Ramos (cell line): Measurements from ENCODE around the gene KCNH3.

ENCODE experiments used
- in situ Hi-C: fragments of 300-500 bp; cut with MboI; formaldehyde crosslinking; loops from one replicate; pipeline ENCODE4 v1.14.3; 2022; ENCODE audit warnings: low sequenced_read_pairs; ENCODE audit not compliant: unreplicated experiment

The KCNH3 gene

DNA sequence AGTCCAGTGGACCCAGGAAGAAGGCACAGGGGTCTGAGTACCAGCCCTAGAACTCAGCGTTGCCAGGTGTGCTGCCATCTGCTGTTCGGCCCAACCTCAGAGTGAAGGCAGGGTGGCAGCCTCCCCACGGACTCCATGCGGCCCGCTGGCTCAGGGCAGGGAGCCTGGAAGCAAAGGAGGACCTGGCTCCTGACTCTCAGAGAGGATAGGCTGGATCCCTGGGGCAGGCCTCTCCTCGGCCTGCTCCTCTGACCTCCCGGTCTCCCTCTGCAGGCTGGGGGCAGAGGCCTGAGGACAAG is 19.0 kb downstream of the KCNH3 start:
- in situ Hi-C loops, result no loop called here

GRCh38 chr12:49558526-49558925 is 19.7 kb downstream of the KCNH3 start:
- in situ Hi-C loops, result no loop called here

- in situ Hi-C loops, result no loop called here
These were observed 20.3 kb downstream of the KCNH3 start for GRCh38 chr12:49559011-49559675.

DNA sequence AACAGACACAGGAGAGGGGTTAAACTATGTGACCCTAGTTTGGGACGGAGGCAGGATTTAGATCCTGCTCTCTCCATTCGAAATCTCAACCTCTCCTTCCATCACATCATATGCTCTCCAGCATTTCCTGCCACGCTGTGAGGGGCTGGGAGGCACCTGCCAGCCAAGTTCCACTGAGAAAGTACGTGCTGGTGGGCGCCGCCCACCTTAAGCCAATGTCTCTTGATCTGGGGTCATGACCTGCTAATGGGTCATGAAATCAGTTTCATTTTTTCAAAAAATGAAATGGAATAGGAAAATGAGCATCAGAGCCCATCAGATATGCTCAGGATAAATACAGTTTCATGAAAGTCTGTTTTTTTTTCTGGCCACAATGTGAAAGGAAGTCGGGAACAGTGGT is 21.9 kb downstream of the KCNH3 start:
- in situ Hi-C loops, result no loop called here

- in situ Hi-C loops, result no loop called here
These were observed 23.4 kb downstream of the KCNH3 start for GRCh38 chr12:49562233-49562632.

DNA sequence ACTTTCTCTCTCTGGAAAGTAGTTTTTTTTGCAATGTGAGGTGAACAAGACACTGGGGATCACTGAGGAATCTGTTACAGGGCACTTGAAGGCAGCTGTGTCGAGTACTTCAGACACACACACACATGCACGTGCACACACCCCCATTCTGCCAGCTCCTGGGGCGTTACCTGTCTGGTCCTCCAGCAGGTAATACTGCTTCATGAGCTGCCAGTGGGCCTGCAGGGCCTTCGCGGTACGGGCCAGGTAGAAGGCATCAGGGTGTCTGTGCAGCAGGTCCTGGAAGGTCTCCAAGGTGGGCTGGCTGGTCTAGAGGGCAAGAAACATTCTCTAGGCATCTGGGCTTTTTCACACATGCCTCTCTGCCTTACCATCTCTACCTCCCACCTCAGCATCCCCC is 24.0 kb downstream of the KCNH3 start:
- in situ Hi-C loops, result no loop called here

- in situ Hi-C loops, result no loop called here
These were observed 25.3 kb downstream of the KCNH3 start for GRCh38 chr12:49563951-49564685.

DNA sequence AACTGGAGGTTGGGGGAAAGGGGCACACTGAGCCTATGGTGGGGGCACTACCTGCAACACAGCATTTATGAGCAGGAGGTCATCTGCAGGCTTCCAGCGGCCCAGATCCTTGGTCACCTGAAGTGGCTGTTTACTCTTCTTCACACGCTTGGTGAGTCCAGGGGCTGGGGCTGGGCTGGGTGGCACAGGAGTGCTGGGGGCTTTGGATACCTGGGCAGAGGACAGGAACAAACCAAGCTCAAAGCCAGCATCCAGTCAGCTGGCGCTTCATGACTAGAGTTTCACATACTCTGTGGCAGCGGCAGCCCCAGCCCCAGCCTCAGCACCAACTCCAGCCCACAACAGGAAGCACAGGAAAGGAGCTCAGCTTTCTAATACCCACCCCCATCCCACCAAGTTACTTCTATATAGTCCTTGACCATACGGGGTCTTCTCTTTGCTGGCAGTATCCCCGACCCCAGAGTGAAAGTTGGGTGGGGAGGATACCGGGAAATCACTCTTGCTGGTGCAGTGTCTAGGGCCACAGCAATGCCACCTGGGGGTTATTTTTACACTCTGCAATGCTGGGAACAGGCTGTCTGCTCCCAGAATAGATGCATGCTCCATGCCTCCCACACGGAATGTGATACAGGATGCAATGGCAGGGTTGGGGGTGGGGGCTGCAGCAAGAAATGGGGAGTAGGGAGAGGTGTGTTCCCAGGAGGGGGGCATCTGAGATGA is 26.0 kb downstream of the KCNH3 start:
- in situ Hi-C loops, result no loop called here

DNA sequence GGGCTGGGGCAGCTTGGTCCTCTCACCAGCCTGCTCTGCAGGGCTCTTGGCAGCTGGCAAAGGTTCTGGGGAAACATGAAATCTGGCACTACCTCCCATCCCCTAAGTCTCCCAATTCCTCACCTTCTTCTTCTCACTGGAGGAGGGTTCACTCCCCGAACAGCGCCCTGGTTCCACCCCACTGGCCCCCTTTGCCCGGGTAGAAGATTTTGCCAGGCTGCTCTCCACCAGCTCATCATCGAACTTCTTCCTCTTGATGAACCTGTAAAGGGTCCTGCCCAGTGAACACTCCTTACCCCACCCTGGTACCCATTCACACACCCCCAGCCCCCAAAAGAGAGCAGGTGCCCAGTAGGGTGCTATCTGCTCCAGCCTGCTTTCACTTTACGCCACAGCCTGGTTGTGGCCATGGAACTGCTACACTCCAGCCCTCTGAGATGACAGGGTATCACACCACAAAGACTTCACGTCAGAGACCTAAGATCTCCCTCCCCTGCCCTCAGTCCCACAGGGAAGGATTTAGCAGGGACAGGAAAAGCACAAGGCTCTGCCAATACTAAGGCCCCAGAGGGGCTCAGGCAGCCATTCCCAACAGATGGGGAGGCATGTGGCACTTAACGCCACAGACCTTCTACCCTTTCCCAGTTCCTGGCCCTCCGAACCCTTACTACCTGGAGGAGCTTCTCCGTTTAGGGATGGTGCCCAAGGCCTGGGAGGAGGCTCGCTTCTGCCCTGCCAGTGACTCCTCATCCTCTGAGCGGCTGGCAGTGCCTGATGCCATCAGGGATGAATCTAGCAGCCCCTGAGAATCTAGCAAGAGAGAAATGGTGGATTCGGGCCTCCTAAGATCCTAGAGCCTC is 26.8 kb downstream of the KCNH3 start:
- in situ Hi-C loops, result no loop called here

- in situ Hi-C loops, result no loop called here
These were observed 27.5 kb downstream of the KCNH3 start for GRCh38 chr12:49566361-49566760.

DNA sequence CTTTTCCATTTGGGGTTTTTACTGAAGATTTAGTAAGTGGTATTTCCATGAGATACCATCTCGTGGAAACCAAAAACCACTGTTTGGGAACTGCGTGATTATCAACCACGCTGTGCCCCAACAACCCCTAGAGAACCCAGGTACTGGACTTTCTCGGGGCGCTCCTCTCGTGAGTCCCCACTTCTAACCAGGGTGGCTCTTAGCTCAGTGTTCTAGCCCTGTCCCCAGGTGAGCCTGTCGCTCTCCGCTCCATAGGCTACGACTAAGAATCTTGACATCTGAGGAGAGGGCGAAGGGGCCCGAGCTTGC is 28.4 kb downstream of the KCNH3 start:
- in situ Hi-C loops, result no loop called here

GRCh38 chr12:49567611-49568441 is 29.0 kb downstream of the KCNH3 start, which contains the start of gene MCRS1:
TSS of gene MCRS1 (minus strand) at chr12:49568142. CDS start at chr12:49566731, 1,411 bp downstream.
- in situ Hi-C loops, result no loop called here

DNA sequence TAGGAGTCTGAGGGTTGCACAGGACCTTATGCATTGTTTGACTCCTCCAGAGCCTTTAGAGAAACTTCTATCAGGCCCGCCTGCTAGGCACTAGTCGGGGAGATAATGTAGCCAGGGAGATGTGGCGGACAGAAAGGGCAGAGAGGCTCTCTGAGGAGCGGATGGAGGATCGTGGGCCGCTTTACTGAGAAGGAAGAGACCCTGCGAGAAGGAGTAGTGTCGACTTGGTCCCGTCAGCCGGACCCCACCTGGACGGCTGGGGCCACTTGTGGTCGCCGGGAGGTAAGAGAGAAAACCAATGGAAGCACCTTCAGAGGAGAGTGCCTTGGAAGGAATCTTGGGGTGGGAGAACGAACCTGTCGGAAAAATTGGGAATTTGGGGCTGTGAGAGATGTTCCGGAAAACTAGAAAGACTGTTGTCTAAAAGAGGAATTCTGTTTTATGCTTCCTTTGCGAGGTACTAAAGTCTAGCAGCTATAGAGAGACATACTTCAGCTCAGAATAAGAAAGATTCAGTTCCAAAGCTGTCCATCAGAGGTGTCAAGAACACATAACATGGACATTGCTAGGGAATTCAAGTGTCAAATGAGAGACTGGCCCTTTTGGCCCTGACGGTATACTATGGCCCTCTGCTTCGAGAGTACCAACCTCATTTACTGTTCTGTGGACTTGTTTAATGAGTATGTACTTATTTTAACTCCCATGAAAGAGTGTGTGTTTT is 29.8 kb downstream of the KCNH3 start:
- in situ Hi-C loops, result no loop called here

- in situ Hi-C loops, result no loop called here
These were observed 38.9 kb downstream of the KCNH3 start for GRCh38 chr12:49577589-49578315.

DNA sequence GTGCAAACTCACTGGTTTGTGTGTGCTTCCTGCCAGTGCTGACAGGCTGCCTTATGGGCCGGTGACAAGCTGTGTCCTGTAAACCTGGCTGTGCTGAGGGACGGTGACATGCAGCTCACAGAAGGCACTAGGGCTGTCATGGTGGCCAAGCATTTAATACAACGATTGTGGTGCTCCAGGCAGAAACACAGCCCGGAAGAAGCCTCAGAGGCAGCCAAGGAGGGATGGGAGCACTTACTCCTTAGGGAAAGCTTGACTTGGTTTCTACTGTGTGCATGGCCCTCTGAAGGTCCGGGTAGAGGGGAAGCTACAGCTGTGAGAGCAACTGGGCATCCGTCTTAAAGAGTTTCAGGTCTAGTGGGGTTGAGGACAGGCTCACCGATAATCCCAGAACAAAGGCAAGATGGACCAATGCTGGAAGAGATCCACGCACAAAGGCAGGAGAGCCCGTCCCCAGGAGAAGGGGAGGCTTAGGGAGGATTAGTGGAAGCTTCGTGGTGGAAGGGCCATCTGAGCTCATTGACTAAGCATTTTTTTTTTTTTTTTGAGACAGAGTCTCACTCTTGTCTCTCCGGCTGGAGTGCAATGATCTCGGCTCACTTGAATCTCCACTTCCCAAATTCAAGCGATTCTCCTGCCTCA is 39.8 kb downstream of the KCNH3 start:
- in situ Hi-C loops, result no loop called here

GRCh38 chr12:49580572-49581535 is 42.0 kb downstream of the KCNH3 start:
- in situ Hi-C loops, result no loop called here

GRCh38 chr12:49582201-49582600 is 43.4 kb downstream of the KCNH3 start:
- in situ Hi-C loops, result no loop called here
